SK-N-SH (cell line): ENCODE data around the gene MESP1. TPM values are rescaled to one million over a fixed set of nuclear protein-coding genes. Genes with fewer than 3 reads are reported as not detected.

ENCODE experiments used
- CTCF ChIA-PET: fragments of 300-600, 350-600 bp; formaldehyde crosslinking; extraction: SDS; loops from one replicate; lab custom pipeline; 2021; lab: Yijun Ruan, JAX
- POLR2A ChIA-PET: fragments of 350-600 bp; sonication (Branson Sonifier 250); formaldehyde crosslinking; extraction: SDS; loops from one replicate; lab custom pipeline; 2020; ENCODE audit warnings: antibody characterized with exemption, inconsistent platforms; lab: Yijun Ruan, JAX
- DNase-seq: peaks from one replicate; pipeline ENCODE4 v3.0.0; 2012
- H2AFZ ChIP-seq: fragments of 200-600 bp; sonication (generic); 2 replicates; pipeline ENCODE4 v1.8.1; 2016; ENCODE audit warnings: antibody characterized with exemption, mild to moderate bottlenecking, low read depth
- H3F3A ChIP-seq: fragments of 200-600 bp; sonication (generic); replicated peaks from 2 replicates; pipeline ENCODE3; 2016; ENCODE audit warnings: antibody characterized with exemption, mild to moderate bottlenecking; ENCODE audit not compliant: insufficient read depth
- H3K27ac ChIP-seq, 2 experiments: fragments of 200-500 bp in 1 of 2; fragments of 200-600 bp in 1 of 2; sonication (Bioruptor generic) in 1 of 2; sonication (generic), shearing (Covaris generic) in 1 of 2; 2 replicates each; pipeline versions ENCODE4 v1.5.1 to v1.6.1; 2014 to 2016; ENCODE audit warnings: low read depth in 2 of 2, inconsistent platforms in 1 of 2, low read length in 1 of 2, mild to moderate bottlenecking in 1 of 2, mixed read lengths in 1 of 2
- H3K27me3 ChIP-seq: fragments of 200-600 bp; sonication (generic), shearing (Covaris generic); 2 replicates; pipeline ENCODE4 v1.6.1; 2016; ENCODE audit warnings: mixed run types; ENCODE audit not compliant: insufficient read depth
- H3K36me3 ChIP-seq, 2 experiments: fragments of 200-500 bp in 1 of 2; fragments of 200-600 bp in 1 of 2; sonication (Bioruptor generic) in 1 of 2; sonication (generic) in 1 of 2; replicated peaks in 1 of 2; 2 replicates each; pipeline versions ENCODE3 to v1.5.1; 2014 to 2016; ENCODE audit warnings: low read length in 1 of 2, mild to moderate bottlenecking in 1 of 2; ENCODE audit not compliant: insufficient read depth in 2 of 2, control insufficient read depth in 1 of 2
- H3K4me1 ChIP-seq, 2 experiments: fragments of 200-500 bp in 1 of 2; fragments of 200-600 bp in 1 of 2; sonication (Bioruptor generic) in 1 of 2; sonication (generic), shearing (Covaris generic) in 1 of 2; 2 replicates each; pipeline versions ENCODE4 v1.5.1 to v1.6.1; 2014 to 2016; ENCODE audit warnings: low read depth in 1 of 2, low read length in 1 of 2, mixed run types in 1 of 2; ENCODE audit not compliant: insufficient read depth in 2 of 2, control insufficient read depth in 1 of 2
- H3K4me2 ChIP-seq: fragments of 200-600 bp; sonication (generic), shearing (Covaris generic); 2 replicates; pipeline ENCODE4 v1.6.1; 2017; ENCODE audit warnings: mixed run types
- H3K4me3 ChIP-seq, 2 experiments: fragments of 200-500 bp in 1 of 2; fragments of 200-600 bp in 1 of 2; sonication (Bioruptor generic) in 1 of 2; sonication (generic), shearing (Covaris generic) in 1 of 2; 2 replicates each; pipeline versions ENCODE4 v1.5.1 to v1.8.1; 2014 to 2016; ENCODE audit warnings: low read depth in 2 of 2, inconsistent platforms in 1 of 2, low read length in 1 of 2, mild to moderate bottlenecking in 1 of 2, mixed read lengths in 1 of 2, moderate library complexity in 1 of 2
- H3K79me2 ChIP-seq: fragments of 200-600 bp; sonication (generic); 2 replicates; pipeline ENCODE4 v1.8.1; 2017; ENCODE audit warnings: mild to moderate bottlenecking; ENCODE audit not compliant: insufficient read depth
- H3K9ac ChIP-seq: fragments of 200-600 bp; sonication (generic); 2 replicates; pipeline ENCODE4 v1.6.1; 2017; ENCODE audit warnings: mixed run types
- H3K9me2 ChIP-seq: fragments of 200-600 bp; sonication (generic); 2 replicates; pipeline ENCODE4 v1.6.1; 2017; ENCODE audit warnings: mixed run types
- H3K9me3 ChIP-seq: fragments of 200-600 bp; sonication (generic); 2 replicates; pipeline ENCODE4 v1.6.1; 2017; ENCODE audit warnings: mixed run types, mild to moderate bottlenecking, moderate library complexity
- H4K20me1 ChIP-seq: fragments of 200-600 bp; sonication (generic); 2 replicates; pipeline ENCODE4 v1.6.1; 2017; ENCODE audit warnings: mild to moderate bottlenecking, mixed run types; ENCODE audit not compliant: insufficient read depth
- CHD2 ChIP-seq: fragments of 150-350 bp; IDR thresholded peaks from 2 replicates; pipeline ENCODE4 v1.6.1; 2018; ENCODE audit warnings: low read length; ENCODE audit not compliant: partially characterized antibody
- EP300 ChIP-seq, 2 experiments: IDR thresholded peaks; 2 replicates each; pipeline versions ENCODE4 v1.4.0 to v1.6.1; 2012; ENCODE audit warnings: borderline replicate concordance in 1 of 2, low read depth in 1 of 2, low read length in 1 of 2
- EZH2phosphoT487 ChIP-seq: fragments of 200-600 bp; sonication (generic); IDR thresholded peaks from 2 replicates; pipeline ENCODE4 v1.6.1; 2017; ENCODE audit warnings: low read depth, mixed run types, mild to moderate bottlenecking, antibody characterized with exemption, moderate library complexity, borderline replicate concordance
- FOXJ3 ChIP-seq: sonication (generic); formaldehyde crosslinking; IDR thresholded peaks from 2 replicates; pipeline ENCODE4 v1.5.1; 2020; ENCODE audit warnings: mild to moderate bottlenecking, missing genetic modification reagents
- FOXM1 ChIP-seq: IDR thresholded peaks from 2 replicates; pipeline ENCODE4 v1.4.0; 2012; ENCODE audit warnings: low read depth, mild to moderate bottlenecking
- GATA2 ChIP-seq: sonication (generic); formaldehyde crosslinking; IDR thresholded peaks from 2 replicates; pipeline ENCODE4 v1.5.0; 2020; ENCODE audit warnings: mild to moderate bottlenecking, missing genetic modification reagents
- NRF1 ChIP-seq: IDR thresholded peaks from 2 replicates; pipeline ENCODE4 v1.6.1; 2012; ENCODE audit warnings: low read depth, mild to moderate bottlenecking, low read length
- POLR2AphosphoS5 ChIP-seq: IDR thresholded peaks from 2 replicates; pipeline ENCODE4 v1.6.1; 2012; ENCODE audit warnings: low read depth, low read length
- RXRA ChIP-seq: IDR thresholded peaks from 2 replicates; pipeline ENCODE4 v1.4.0; 2012; ENCODE audit warnings: low read depth, mild to moderate bottlenecking, borderline replicate concordance
- SIN3A ChIP-seq: IDR thresholded peaks from 2 replicates; pipeline ENCODE4 v1.6.1; 2012; ENCODE audit warnings: low read depth, mild to moderate bottlenecking, low read length, moderate library complexity, borderline replicate concordance
- SMC3 ChIP-seq: IDR thresholded peaks from 2 replicates; pipeline ENCODE4 v1.6.1; 2012; ENCODE audit warnings: low read depth, low read length, improper control_type of control experiment
- TCF12 ChIP-seq: IDR thresholded peaks from 2 replicates; pipeline ENCODE4 v1.4.0; 2012
- TEAD4 ChIP-seq: IDR thresholded peaks from 2 replicates; pipeline ENCODE4 v1.4.0; 2012; ENCODE audit warnings: mild to moderate bottlenecking, borderline replicate concordance; ENCODE audit not compliant: insufficient read depth
- YY1 ChIP-seq: IDR thresholded peaks from 2 replicates; pipeline ENCODE4 v1.4.0; 2012; ENCODE audit warnings: low read depth, mild to moderate bottlenecking
- whole genome bisulfite sequencing: methylation state at CpG from one replicate; pipeline ENCODE4 v1.1.6; 2017; ENCODE audit warnings: low lambda C conversion rate; 5-methylcytosine and 5-hydroxymethylcytosine counted together
- polyA plus RNA-seq, 3 experiments: library from polyadenylated mRNA; depleted of rRNA; stranded (reverse); fragments of >200 nt; gene quantifications; 2 replicates each; pipeline ENCODE4 v1.2.3, GENCODE V29; 2012
- TF ChIP-seq, protein P1 (sequence below): IDR thresholded peaks from 2 replicates; pipeline ENCODE4 v1.4.0; 2012; ENCODE audit warnings: low read depth
- TF ChIP-seq, protein P2 (sequence below): fragments of 150-350 bp; IDR thresholded peaks from 2 replicates; pipeline ENCODE4 v1.6.1; 2017; ENCODE audit warnings: antibody characterized with exemption, low read length, low read depth, borderline replicate concordance
- TF ChIP-seq, protein P3 (sequence below): fragments of 150-350 bp; IDR thresholded peaks from 2 replicates; pipeline ENCODE4 v1.6.1; 2016; ENCODE audit warnings: mild to moderate bottlenecking, low read depth, low read length
- TF ChIP-seq, protein P4 (sequence below): IDR thresholded peaks from 2 replicates; pipeline ENCODE4 v1.4.0; 2012; ENCODE audit warnings: low read depth, borderline replicate concordance
- TF ChIP-seq, protein P5 (sequence below): IDR thresholded peaks from 2 replicates; pipeline ENCODE4 v1.6.1; 2012; ENCODE audit warnings: mild to moderate bottlenecking, low read depth, low read length, moderate library complexity

MESP1 gene
- polyA plus RNA-seq, 1 of the 3 experiments (the other 2 are of a cell fraction): 0.74 TPM

DNA sequence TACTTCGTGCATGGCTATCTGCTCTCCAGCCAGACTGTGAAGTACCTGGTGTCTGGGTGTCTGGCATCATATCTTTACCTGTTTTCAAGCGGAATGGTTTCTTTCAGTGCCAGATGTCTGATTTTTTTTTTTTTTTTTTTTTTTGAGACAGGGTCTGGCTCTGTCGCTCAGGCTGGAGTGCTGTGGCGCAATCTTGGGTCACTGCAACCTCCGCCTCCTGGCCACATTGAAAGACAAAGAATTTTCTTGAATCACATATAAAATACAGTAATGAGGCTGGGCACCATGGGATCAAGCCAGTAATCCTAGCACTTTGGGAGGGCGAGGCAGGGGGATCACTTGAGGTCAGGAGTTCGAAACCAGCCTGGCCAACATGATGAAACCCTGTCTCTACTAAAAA is 2.8 kb upstream of the MESP1 start:
- Histone ChIP-seq H3K9ac (no peak overlapping the region), H3K27ac (no peak overlapping the region), H3K79me2 (no peaks in the 10 kb centered on the region), H4K20me1 (no peaks in the 10 kb centered on the region), H3K36me3 (no peaks in the 10 kb centered on the region), H3K9me2 (no peaks in the 10 kb centered on the region), H3K9me3 (no peaks in the 10 kb centered on the region), H3K4me2 (no peak overlapping the region), H3K4me3 (no peak overlapping the region), H3F3A (peaks cover 2% of the 10 kb centered on the region), H2AFZ (no peak overlapping the region), H3K4me1 (peaks cover 0 to 13% of the 10 kb centered on the region in 2 experiments; a peak in 1 of 4 replicates), H3K27me3 (no peaks in the 10 kb centered on the region)
- POLR2A ChIA-PET: no interaction called here
- WGBS: 79% methylated on average over 7 of the region's 7 CpGs
- DNase-seq: no peak
- CTCF ChIA-PET: interaction anchor here (1.4 to 7.2 kb wide), 2 partner anchors 14 to 122 kb away, joined by 5 to 45 read pairs; no protein-coding TSS in a partner anchor
- TF ChIP-seq EZH2phosphoT487 (no peak), SIN3A (no peak), TCF12 (no peak), SMC3 (no peak), EP300 (IDR thresholded peaks at IDR 0.05; ENCODE audit: borderline replicate concordance in 1 of 2, low read depth in 1 of 2, low read length in 1 of 2) (no peak), NRF1 (no peak), POLR2AphosphoS5 (no peak), TEAD4 (no peak), FOXM1 (no peak)
- TF ChIP-seq, protein P1, sequence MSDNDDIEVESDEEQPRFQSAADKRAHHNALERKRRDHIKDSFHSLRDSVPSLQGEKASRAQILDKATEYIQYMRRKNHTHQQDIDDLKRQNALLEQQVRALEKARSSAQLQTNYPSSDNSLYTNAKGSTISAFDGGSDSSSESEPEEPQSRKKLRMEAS: no peak
- TF ChIP-seq, protein P2, sequence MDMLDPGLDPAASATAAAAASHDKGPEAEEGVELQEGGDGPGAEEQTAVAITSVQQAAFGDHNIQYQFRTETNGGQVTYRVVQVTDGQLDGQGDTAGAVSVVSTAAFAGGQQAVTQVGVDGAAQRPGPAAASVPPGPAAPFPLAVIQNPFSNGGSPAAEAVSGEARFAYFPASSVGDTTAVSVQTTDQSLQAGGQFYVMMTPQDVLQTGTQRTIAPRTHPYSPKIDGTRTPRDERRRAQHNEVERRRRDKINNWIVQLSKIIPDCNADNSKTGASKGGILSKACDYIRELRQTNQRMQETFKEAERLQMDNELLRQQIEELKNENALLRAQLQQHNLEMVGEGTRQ: no peak
- TF ChIP-seq, protein P3, sequence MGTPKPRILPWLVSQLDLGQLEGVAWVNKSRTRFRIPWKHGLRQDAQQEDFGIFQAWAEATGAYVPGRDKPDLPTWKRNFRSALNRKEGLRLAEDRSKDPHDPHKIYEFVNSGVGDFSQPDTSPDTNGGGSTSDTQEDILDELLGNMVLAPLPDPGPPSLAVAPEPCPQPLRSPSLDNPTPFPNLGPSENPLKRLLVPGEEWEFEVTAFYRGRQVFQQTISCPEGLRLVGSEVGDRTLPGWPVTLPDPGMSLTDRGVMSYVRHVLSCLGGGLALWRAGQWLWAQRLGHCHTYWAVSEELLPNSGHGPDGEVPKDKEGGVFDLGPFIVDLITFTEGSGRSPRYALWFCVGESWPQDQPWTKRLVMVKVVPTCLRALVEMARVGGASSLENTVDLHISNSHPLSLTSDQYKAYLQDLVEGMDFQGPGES: no peak
- TF ChIP-seq, protein P4, sequence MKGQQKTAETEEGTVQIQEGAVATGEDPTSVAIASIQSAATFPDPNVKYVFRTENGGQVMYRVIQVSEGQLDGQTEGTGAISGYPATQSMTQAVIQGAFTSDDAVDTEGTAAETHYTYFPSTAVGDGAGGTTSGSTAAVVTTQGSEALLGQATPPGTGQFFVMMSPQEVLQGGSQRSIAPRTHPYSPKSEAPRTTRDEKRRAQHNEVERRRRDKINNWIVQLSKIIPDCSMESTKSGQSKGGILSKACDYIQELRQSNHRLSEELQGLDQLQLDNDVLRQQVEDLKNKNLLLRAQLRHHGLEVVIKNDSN: no peak

DNA sequence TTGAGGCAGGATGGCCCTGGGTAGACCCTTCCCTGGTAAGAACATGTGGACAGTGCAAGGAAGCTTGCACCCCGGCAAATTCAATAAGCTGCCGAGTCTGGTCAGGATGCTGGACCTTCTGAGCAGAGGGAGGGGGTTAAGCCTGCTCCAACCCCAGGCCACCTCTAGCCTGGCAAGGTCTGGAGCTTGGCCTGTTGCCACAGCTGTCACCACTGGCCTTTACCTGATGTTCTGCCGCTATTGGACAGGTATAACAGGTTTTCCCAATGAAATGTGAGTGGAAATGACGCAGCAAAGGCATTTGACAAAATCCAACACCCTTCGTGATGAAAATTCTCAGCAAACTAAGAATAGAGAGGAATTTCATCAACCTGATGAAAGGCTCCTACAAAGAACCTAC is 699 bp upstream of the MESP1 start:
- peak overlapping the region; percentile 95; the same call in 1 of the 2 replicates for H3K4me2 ChIP-seq
- TF ChIP-seq CHD2: no peak
- TF ChIP-seq, protein P1: no peak
- no peak for TF ChIP-seq NRF1
- no peak for TF ChIP-seq YY1
- TF ChIP-seq GATA2 (CRISPR knock-in tag): no peak
- no peak for TF ChIP-seq TEAD4
- TF ChIP-seq, protein P4: no peak
- TF ChIP-seq FOXJ3 (CRISPR knock-in tag): no peak
- TF ChIP-seq, protein P5, sequence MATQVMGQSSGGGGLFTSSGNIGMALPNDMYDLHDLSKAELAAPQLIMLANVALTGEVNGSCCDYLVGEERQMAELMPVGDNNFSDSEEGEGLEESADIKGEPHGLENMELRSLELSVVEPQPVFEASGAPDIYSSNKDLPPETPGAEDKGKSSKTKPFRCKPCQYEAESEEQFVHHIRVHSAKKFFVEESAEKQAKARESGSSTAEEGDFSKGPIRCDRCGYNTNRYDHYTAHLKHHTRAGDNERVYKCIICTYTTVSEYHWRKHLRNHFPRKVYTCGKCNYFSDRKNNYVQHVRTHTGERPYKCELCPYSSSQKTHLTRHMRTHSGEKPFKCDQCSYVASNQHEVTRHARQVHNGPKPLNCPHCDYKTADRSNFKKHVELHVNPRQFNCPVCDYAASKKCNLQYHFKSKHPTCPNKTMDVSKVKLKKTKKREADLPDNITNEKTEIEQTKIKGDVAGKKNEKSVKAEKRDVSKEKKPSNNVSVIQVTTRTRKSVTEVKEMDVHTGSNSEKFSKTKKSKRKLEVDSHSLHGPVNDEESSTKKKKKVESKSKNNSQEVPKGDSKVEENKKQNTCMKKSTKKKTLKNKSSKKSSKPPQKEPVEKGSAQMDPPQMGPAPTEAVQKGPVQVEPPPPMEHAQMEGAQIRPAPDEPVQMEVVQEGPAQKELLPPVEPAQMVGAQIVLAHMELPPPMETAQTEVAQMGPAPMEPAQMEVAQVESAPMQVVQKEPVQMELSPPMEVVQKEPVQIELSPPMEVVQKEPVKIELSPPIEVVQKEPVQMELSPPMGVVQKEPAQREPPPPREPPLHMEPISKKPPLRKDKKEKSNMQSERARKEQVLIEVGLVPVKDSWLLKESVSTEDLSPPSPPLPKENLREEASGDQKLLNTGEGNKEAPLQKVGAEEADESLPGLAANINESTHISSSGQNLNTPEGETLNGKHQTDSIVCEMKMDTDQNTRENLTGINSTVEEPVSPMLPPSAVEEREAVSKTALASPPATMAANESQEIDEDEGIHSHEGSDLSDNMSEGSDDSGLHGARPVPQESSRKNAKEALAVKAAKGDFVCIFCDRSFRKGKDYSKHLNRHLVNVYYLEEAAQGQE: no peak
- TF ChIP-seq RXRA: no peak

More for the DNA sequence above, 699 bp upstream of the MESP1 start:
- Histone ChIP-seq H3K36me3 (no peaks in the 10 kb centered on the region), H3K4me1 (peaks cover 0 to 12% of the 10 kb centered on the region in 2 experiments; a peak in 1 of 4 replicates), H3K27ac (no peak overlapping the region), H3F3A (peaks cover 2% of the 10 kb centered on the region), H3K9me2 (no peaks in the 10 kb centered on the region), H3K79me2 (no peaks in the 10 kb centered on the region), H3K4me3 (no peak overlapping the region), H4K20me1 (no peaks in the 10 kb centered on the region), H3K9me3 (no peaks in the 10 kb centered on the region), H3K9ac (no peak overlapping the region), H3K27me3 (no peaks in the 10 kb centered on the region), H2AFZ (no peak overlapping the region)
- WGBS: 97% methylated on average over 5 of the region's 5 CpGs
- ChIA-PET CTCF (interaction anchor here (1.0 to 7.2 kb wide), 5 partner anchors 9 to 137 kb away, joined by 4 to 55 read pairs (median 13); no protein-coding TSS in a partner anchor), POLR2A (interaction anchor here (1.0 kb wide), 1 partner anchor 9 kb away, joined by 4 read pairs; no protein-coding TSS in a partner anchor)
- DNase-seq: no peak
